ENCODE data around the gene FGF23. TPM values are rescaled to one million over a fixed set of nuclear protein-coding genes. Genes with fewer than 3 reads are reported as not detected.

The FGF23 gene
- polyA plus RNA-seq, 1 donor (not counting 4 experiments of a cell fraction or from before 2014, with no cell fraction given) = not detected

DNA sequence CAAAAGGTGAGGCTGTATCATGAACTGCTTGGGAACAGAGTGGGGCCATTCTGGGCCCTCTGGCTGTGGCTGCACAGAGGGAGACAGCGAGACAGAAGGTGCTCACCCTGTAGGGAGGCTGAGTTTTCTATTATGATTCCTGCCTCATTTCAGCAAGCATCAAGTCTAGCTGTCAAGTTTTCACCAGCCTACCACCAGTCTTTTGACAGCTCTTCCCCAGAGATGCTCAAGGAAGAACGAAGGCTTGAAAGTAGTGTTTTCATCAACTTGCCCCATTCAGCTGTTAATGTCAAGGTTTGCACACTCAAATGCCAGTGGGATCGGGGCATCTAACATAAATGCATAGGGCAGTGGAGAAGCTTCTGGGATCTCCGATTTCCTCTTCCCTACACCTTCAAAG lies 10.0 kb downstream of the FGF23 start:
- H3K4me3 ChIP-seq (ENCODE audit: control insufficient read depth in 2 of 3, extremely low read depth in 1 of 3, insufficient read depth in 2 of 3, low read depth in 1 of 3, low read length in 3 of 3) = no peak overlapping the region
- H3K79me2 ChIP-seq (ENCODE audit: control insufficient read depth, insufficient read depth, low read length) = no peaks in the 10 kb centered on the region
- no peaks in the 10 kb centered on the region for H3K36me3 ChIP-seq (ENCODE audit: control insufficient read depth in 2 of 2, extremely low read depth in 1 of 2, insufficient read depth in 2 of 2, low read length in 2 of 2)
- no peaks in the 10 kb centered on the region for H3K9me1 ChIP-seq (ENCODE audit: control insufficient read depth, extremely low read depth, insufficient read depth, low read length)
- H3K9me3 ChIP-seq (ENCODE audit: control insufficient read depth, low read depth, low read length) = no peaks in the 10 kb centered on the region
- H3K4me1 ChIP-seq (ENCODE audit: control insufficient read depth, extremely low read depth, insufficient read depth, low read length) = no peaks in the 10 kb centered on the region
- dilution Hi-C loops (cut with MboI; ENCODE audit: extremely low pct_ligation_motif_present, low sequenced_read_pairs) = no loop called here
- H3K9ac ChIP-seq (ENCODE audit: control insufficient read depth, extremely low read depth, insufficient read depth, low read length) = no peak overlapping the region
- no peak for TF ChIP-seq EZH2 (IDR thresholded peaks at IDR 0.05; ENCODE audit: low read length)
- TF ChIP-seq, protein P1, sequence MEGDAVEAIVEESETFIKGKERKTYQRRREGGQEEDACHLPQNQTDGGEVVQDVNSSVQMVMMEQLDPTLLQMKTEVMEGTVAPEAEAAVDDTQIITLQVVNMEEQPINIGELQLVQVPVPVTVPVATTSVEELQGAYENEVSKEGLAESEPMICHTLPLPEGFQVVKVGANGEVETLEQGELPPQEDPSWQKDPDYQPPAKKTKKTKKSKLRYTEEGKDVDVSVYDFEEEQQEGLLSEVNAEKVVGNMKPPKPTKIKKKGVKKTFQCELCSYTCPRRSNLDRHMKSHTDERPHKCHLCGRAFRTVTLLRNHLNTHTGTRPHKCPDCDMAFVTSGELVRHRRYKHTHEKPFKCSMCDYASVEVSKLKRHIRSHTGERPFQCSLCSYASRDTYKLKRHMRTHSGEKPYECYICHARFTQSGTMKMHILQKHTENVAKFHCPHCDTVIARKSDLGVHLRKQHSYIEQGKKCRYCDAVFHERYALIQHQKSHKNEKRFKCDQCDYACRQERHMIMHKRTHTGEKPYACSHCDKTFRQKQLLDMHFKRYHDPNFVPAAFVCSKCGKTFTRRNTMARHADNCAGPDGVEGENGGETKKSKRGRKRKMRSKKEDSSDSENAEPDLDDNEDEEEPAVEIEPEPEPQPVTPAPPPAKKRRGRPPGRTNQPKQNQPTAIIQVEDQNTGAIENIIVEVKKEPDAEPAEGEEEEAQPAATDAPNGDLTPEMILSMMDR (optimal IDR thresholded peaks at IDR 0.05 in 1 of 3, IDR thresholded peaks at IDR 0.05 in 1 of 3, conservative IDR thresholded peaks at IDR 0.05 in 1 of 3; ENCODE audit: extremely low read depth in 1 of 3, insufficient read depth in 2 of 3, low read length in 3 of 3) = no peak
- DNase-seq (ENCODE audit: low read depth, low spot score) = no peak
- FAIRE-seq = no peak
- H3K27ac ChIP-seq (ENCODE audit: control insufficient read depth, insufficient read depth, low read length) = no peak overlapping the region
- peaks cover 3% of the 10 kb centered on the region for H3K27me3 ChIP-seq (ENCODE audit: control insufficient read depth, extremely low read depth, insufficient read depth, low read length)
- no peak overlapping the region for H3K4me2 ChIP-seq (ENCODE audit: control insufficient read depth, extremely low read depth, insufficient read depth, low read depth, low read length)
- no peak overlapping the region for H2AFZ ChIP-seq (ENCODE audit: control insufficient read depth, low read length)
- H4K20me1 ChIP-seq (ENCODE audit: control insufficient read depth, extremely low read depth, insufficient read depth, low read length) = no peaks in the 10 kb centered on the region

DNA sequence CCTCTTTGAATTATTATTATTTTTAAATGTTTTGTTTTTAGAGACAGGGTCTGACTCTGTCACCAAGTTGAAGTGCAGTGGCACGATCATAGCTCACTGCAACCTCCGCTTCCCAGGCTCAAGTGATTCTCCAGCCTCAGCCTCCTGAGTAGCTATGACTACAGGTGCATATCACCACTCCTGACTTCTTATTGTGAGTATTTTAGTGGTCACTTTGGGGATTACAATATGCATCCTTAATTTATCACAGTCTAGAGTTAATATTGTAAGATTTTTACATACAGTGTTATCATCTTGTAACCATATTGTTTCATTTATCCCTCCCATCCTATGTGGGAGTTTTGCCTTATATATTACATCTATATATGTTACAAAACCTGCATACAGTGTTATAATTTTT lies 13.4 kb downstream of the FGF23 start:
- DNase-seq (ENCODE audit: low read depth, low spot score) (no peak), FAIRE-seq (no peak)
- H3K27me3 ChIP-seq (ENCODE audit: control insufficient read depth, extremely low read depth, insufficient read depth, low read length) = peaks cover 4% of the 10 kb centered on the region
- no peaks in the 10 kb centered on the region for H3K9me3 ChIP-seq (ENCODE audit: control insufficient read depth, low read depth, low read length)
- H3K79me2 ChIP-seq (ENCODE audit: control insufficient read depth, insufficient read depth, low read length) = no peaks in the 10 kb centered on the region
- H3K9ac ChIP-seq (ENCODE audit: control insufficient read depth, extremely low read depth, insufficient read depth, low read length) = no peak overlapping the region
- H3K4me2 ChIP-seq (ENCODE audit: control insufficient read depth, extremely low read depth, insufficient read depth, low read depth, low read length) = no peak overlapping the region
- no peak overlapping the region for H3K27ac ChIP-seq (ENCODE audit: control insufficient read depth, insufficient read depth, low read length)
- dilution Hi-C loops (cut with MboI; ENCODE audit: extremely low pct_ligation_motif_present, low sequenced_read_pairs) = no loop called here
- no peaks in the 10 kb centered on the region for H3K36me3 ChIP-seq (ENCODE audit: control insufficient read depth in 2 of 2, extremely low read depth in 1 of 2, insufficient read depth in 2 of 2, low read length in 2 of 2)
- H2AFZ ChIP-seq (ENCODE audit: control insufficient read depth, low read length) = no peak overlapping the region
- H4K20me1 ChIP-seq (ENCODE audit: control insufficient read depth, extremely low read depth, insufficient read depth, low read length) = no peaks in the 10 kb centered on the region
- no peak overlapping the region for H3K4me3 ChIP-seq (ENCODE audit: control insufficient read depth in 2 of 3, extremely low read depth in 1 of 3, insufficient read depth in 2 of 3, low read depth in 1 of 3, low read length in 3 of 3)
- TF ChIP-seq, protein P1 (optimal IDR thresholded peaks at IDR 0.05 in 1 of 3, IDR thresholded peaks at IDR 0.05 in 1 of 3, conservative IDR thresholded peaks at IDR 0.05 in 1 of 3; ENCODE audit: extremely low read depth in 1 of 3, insufficient read depth in 2 of 3, low read length in 3 of 3) = no peak
- no peak for TF ChIP-seq EZH2 (IDR thresholded peaks at IDR 0.05; ENCODE audit: low read length)
- H3K9me1 ChIP-seq (ENCODE audit: control insufficient read depth, extremely low read depth, insufficient read depth, low read length) = no peaks in the 10 kb centered on the region
- H3K4me1 ChIP-seq (ENCODE audit: control insufficient read depth, extremely low read depth, insufficient read depth, low read length) = no peaks in the 10 kb centered on the region
